Activated CD8-positive, alpha-beta memory T cell treated with anti-CD3 and anti-CD28 coated beads for 4 hours (primary cell): ENCODE measurements around the gene CAVIN1.
"Not testable (repeated sequence)": the region's sequence is repeated elsewhere in the genome, so short reads cannot be mapped to it uniquely, and the experiment has no call there.

ENCODE experiments used
- DNase-seq, 2 donors: peaks; one replicate each; pipeline ENCODE4 v3.0.0-alpha.2; 2020; ENCODE audit warnings: low read depth in 2 of 2

Gene CAVIN1

DNA sequence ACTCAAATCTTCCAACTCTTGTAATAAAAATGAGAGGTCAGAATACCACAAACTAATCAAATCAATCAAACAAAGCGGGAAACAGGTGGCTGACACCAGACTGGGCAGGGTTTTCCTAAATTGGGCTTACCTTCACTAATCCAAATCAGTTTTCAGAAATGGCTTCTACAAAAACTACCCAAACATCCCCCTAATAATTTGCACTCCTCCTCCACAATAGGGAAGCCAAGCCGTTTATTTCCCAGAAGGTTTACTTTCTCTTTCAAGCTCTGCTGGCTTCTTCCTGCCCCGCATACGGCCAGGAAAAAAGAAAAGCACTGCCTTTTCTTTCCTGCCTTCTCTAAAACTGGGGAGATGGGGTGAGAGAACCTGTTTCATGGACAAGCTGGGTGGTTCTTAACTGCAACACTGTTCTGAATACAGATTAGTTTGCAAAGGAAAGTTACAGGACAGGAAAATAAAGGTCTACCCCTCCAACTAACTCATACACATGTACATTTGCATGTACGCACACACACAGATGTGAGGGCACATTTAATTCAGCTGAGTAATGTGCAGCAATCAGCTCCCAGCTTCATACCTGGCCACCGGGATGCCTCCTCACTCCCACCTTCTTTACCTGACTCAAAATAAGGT is 44.0 kb downstream of the CAVIN1 start:
- DNase-seq = no peak

- no peak for DNase-seq
Measured at GRCh38 chr17:42378359-42378958, 44.6 kb downstream of the CAVIN1 start.

GRCh38 chr17:42373896-42374295 is 49.2 kb downstream of the CAVIN1 start:
- no peak for DNase-seq

- no peak for DNase-seq
Measured at GRCh38 chr17:42372142-42372541, 50.9 kb downstream of the CAVIN1 start.

- not testable (repeated sequence) for DNase-seq
Measured at GRCh38 chr17:42368797-42369561, 54.1 kb downstream of the CAVIN1 start.

- not testable (repeated sequence) for DNase-seq
Measured at GRCh38 chr17:42368310-42368709, 54.7 kb downstream of the CAVIN1 start.

DNA sequence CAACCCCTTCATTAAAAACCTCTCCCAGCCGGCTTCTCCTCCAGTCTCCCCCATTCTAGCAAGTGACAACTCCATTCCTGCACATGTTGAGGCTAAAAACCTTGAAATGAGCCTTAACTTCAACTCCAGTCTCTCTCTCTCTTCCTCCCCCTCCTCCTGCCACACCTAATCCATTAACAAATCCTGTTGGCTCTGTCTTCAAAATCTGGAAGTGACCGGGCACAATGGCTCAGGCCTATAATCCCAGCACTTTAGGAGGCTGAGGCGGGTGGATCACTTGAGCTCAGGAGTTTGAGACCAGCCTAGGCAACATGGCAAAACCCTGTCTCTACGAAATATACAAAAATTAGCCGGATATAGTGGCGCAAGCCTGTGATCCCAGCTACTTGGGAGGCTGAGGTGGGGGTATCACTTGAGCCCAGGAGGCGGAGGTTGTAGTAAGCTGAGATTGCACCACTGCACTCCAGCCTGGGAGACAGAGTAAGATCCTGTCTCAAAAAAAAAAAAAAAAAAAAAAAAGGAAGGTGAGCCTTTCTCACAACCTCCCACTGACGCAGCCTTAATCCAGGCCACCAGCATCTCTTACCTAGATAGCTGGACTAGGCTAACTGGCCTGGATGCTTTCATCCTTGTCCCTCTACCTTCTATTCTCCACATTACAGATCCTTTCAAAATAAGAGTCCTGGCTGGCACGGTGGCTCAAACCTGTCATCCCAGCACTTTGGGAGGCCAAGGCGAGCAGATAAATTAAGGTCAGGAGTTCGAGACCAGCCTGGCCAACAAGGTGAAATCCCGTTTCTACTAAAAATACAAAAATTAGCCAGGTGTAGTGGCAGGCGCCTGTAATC is 56.7 kb downstream of the CAVIN1 start:
- DNase-seq = not testable (repeated sequence)

GRCh38 chr17:42365136-42365535 is 57.9 kb downstream of the CAVIN1 start:
- no peak for DNase-seq

DNA sequence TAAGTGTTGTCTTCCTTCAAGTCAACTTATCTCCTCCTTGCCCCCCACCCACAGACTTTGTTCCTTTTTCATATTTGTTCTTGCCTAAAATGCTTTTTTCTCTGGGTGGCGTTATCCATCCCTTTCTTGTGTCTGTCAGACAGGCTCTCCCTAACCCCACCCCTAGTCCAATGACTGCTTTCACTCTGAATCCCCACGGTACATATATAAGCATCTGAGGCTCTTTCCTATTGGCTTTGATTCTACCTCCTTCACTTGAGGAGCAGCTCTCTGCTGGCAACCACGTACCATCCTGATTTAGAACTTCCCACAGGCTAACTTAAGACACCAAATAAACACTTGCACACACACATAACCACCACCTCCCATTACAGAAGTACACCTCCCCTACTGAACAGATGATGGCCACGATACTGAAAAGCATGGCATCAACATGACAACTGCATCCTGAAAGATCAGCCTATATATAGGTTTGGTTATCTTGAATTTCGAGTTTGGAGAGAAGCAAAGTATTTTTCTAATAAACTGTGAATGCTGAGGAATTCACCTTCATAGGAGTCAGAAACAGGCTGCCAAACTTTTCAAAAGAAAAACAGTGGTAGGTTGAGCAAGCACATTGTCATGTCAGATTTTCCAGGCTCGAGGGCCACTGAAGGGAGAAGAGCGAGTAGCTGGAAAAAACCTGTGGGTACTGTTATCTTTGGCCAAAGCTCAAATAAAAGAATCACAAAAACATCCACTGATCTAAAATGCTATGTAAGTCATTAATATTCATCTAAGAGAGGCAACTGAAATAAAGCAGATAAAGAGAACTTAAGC is 59.1 kb downstream of the CAVIN1 start:
- DNase-seq = no peak

DNA sequence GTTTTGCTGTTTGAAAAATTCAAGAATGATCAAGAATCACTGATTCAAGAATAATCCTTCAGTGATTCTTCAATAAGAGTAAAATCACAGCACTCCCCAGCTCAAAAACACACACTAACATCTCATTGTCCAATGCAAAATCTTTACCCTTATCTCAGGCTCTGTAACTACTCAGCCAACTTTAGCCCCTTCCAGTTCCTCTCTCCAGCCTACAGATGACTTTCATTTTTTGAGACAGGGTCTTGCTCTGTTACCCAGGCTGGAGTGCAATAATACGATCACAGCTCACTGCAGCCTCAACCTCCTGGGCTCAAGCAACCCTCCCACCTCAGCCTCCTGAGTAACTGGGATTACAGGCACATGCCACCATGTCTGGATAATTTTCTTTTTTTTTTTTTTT is 59.8 kb downstream of the CAVIN1 start:
- no peak for DNase-seq

DNA sequence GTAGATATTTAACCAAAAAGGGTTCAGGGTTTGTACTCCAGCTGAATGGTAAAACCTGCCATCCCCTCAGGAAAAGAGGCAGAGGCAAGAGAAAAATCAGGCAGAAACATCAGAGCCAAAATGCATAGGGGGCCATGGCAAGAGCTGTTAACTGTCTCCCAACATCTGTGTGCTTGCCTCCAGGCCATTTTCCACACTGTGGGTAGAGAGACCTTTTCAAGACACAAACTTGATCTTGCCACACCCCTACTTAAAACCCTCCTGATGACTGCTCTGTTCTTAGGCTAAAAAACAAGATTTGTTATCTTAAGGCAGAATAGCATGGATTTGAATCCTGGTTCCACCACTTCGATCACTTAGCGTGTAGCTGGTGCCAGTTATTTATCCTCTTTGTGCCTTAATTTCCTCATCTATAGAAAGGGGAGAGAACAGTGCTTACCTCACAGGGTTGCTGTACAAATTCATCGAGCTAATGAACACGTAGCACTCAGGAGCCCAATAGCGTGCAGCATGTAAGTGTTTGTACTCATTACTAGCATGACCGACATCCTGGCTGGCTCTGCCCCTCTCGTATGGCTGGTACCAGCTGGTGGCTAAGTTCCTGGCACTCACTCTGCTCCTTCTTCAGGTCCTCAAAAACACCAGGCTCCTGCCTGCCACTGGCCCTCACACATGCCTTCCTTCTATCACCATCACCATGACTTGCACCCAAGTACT is 60.7 kb downstream of the CAVIN1 start:
- no peak for DNase-seq

GRCh38 chr17:42361781-42362186 is 61.3 kb downstream of the CAVIN1 start:
- peak; percentile 26 to 38 for DNase-seq

DNA sequence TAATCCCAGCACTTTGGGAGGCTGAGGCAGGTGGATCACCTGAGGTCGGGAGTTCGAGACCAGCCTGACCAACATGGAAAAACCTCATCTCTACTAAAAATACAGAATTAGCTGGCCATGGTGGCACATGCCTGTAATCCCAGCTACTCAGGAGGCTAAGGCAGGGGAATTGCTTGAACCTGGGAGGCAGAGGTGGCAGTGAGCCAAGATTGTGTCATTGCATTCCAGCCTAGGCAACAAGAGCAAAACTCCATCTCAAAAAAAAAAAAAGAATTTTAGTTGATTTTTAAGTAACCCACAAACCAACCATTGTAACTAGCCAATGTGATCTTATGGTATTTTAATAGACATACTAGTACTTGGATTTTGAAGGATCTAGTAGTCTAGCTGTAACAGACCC is 62.7 kb downstream of the CAVIN1 start:
- DNase-seq = not testable (repeated sequence)

DNA sequence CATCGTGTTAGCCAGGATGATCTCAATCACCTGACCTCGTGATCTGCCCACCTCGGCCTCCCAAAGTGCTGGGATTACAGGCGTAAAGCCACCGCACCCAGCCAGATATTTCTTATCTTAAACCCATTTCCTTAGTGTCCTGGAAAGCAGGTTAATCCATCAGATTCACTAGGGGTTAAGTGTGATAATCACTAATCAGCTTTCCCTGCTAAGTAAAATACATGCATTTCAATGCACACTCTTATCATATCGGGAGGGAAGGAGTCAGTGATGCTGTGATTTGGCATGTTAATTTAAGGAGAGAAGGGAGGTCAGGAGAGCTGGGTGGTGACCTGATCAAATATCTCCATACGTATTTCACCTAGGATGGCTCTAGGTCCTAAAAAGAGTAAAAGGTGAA is 63.9 kb downstream of the CAVIN1 start:
- DNase-seq = no peak

DNA sequence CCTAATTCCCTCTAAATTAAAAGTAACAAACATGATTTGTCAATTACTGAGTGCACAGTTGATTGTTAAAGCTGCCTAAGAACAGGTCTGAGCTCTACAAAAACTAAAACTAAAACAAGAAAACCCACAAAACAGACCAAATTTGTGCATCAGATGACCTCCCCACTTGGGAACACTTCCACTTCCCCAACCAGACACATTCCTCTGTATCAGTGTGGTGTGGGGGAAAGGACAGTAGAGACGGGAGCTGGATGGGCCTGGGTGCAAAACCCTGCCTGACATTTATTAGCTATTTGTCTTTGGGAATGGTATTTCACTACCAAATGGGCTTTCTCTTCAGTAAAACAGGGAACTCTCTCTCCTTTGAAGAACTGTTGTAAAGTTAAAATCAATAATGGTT is 64.6 kb downstream of the CAVIN1 start:
- DNase-seq = no peak

- no peak for DNase-seq
Measured at GRCh38 chr17:42354956-42355843, 67.9 kb downstream of the CAVIN1 start.
